KOPT-K1 (cell line): ENCODE results near the gene MARCHF4.

Source experiments
- H3K27ac ChIP-seq: fragments of 200-600 bp; sonication (generic); 2 replicates; pipeline ENCODE4 v1.5.1; 2016; ENCODE audit warnings: antibody characterized with exemption, mild to moderate bottlenecking, low read depth, low read length; ENCODE audit not compliant: poor library complexity, severe bottlenecking
- H3K36me3 ChIP-seq: fragments of 200-600 bp; sonication (generic); 2 replicates; pipeline ENCODE4 v1.5.1; 2017; ENCODE audit warnings: antibody characterized with exemption, mild to moderate bottlenecking, low read length, moderate library complexity; ENCODE audit not compliant: insufficient read depth
- H3K9me3 ChIP-seq: fragments of 200-600 bp; sonication (generic); 2 replicates; pipeline ENCODE4 v1.5.1; 2017; ENCODE audit warnings: antibody characterized with exemption, low read length, mild to moderate bottlenecking; ENCODE audit not compliant: insufficient read depth, poor library complexity, severe bottlenecking

The MARCHF4 gene, protein sequence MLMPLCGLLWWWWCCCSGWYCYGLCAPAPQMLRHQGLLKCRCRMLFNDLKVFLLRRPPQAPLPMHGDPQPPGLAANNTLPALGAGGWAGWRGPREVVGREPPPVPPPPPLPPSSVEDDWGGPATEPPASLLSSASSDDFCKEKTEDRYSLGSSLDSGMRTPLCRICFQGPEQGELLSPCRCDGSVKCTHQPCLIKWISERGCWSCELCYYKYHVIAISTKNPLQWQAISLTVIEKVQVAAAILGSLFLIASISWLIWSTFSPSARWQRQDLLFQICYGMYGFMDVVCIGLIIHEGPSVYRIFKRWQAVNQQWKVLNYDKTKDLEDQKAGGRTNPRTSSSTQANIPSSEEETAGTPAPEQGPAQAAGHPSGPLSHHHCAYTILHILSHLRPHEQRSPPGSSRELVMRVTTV

GRCh38 chr2:216371721-216372702 is at the start of gene MARCHF4:
MARCHF4 (minus strand) TSS chr2:216372483; CDS start chr2:216370260, 2,223 bp downstream.
- Histone ChIP-seq H3K9me3 (no peaks in the 10 kb centered on the region), H3K27ac (no peak within 1 kb of the TSS), H3K36me3 (no peaks in the 10 kb centered on the region)

DNA sequence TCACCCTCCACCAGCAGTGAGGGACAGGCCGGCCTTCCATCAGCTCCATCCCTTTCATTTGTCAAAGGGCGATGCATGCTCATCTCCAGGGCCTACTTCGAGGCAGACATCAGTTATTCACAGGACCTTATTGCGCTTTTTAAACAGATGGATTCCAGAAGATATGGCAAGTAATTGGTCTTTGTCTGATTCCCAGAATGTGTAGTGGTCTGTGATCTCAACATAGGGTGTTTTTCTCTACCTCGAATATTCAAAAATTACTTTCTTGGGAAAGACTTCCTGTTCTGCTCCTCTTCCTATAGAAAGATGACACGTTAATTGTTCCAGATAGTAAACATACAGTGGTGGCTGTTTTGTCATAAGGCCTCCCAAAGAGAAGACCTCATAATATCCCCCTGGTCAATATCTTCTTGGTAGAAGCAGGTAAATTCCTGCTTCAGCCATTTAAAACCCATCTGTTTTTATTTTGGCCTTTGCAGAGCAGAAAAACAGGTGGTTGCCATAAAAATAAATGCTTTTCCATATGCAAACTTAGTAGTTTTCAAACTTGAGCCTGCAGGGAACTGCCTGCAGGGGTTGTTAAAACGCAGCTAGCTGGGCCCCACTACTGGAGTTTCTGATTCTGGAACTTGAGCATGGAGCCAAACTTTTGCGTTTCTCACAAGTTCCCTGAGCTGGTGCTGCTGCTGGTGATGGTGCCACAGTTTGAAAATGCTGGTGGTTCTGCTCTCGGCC is 48.3 kb upstream of the MARCHF4 start:
- H3K27ac ChIP-seq: no peak overlapping the region
- H3K9me3 ChIP-seq: peaks cover 16% of the 10 kb centered on the region
- peaks cover 88% of the 10 kb centered on the region for H3K36me3 ChIP-seq

GRCh38 chr2:216418981-216419380 is 46.7 kb upstream of the MARCHF4 start:
- H3K36me3 ChIP-seq: peaks cover 82% of the 10 kb centered on the region
- H3K27ac ChIP-seq: no peak overlapping the region

DNA sequence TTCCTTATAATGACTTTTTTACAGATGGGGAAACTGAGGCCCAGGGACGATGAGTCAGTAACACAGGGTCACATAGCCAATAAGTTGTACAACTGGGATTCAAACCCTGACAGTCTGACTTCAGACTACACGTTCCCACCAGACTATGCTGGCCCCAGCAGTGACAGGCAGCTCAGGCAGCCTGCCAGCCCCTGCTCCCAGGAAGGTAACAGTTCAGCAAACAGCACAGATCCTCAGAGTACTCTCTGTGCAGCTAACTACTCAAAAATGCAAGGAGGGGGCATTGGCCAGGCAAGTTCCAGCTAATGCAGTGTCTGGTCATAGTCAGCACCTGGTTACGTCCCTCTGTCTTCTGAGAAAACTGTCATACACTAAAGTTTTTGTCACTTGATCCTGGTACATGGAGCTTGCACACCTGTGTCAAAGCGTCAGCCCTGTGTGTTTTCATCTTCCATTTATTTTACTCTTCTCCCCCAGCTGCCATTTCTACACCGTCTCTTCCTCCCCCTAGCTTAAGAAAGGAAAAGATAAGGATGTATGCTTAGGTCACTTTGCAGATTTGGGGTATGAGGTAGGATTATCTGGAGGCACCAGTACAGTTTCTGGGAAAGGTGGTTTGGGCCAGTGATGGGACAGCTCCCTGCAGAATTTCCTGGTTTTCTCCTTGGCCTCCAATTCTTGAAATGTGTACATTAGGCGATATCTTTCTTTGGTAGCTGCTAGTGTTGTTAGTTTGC is 44.5 kb upstream of the MARCHF4 start:
- Histone ChIP-seq H3K27ac (no peak overlapping the region), H3K9me3 (no peaks in the 10 kb centered on the region), H3K36me3 (peaks cover 60% of the 10 kb centered on the region)

More at GRCh38 chr2:216418981-216419380, 46.7 kb upstream of the MARCHF4 start:
- peaks cover under 1% of the 10 kb centered on the region for H3K9me3 ChIP-seq

DNA sequence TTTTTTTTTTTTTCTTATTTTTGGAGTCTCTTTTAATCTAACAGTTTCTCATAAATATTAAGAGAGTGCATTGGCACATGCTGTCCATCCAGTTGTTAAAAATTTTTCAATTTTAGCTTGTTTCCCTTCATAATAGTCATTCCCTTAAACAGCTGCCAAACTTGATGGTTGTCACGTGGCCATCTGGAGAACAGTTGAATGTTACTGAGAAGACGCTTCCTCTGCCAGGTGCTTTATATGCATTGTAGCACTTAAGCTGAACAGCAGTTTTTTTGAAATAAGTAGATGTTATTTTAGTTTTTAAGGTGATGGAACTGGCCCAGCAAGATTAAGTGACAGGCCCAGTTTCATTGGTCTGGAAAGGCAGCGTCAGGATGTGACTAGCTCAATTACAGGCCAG is 43.3 kb upstream of the MARCHF4 start:
- H3K36me3 ChIP-seq: peaks cover 48% of the 10 kb centered on the region
- H3K9me3 ChIP-seq: no peaks in the 10 kb centered on the region
- H3K27ac ChIP-seq: no peak overlapping the region

GRCh38 chr2:216414772-216415319 is 42.6 kb upstream of the MARCHF4 start:
- Histone ChIP-seq H3K9me3 (no peaks in the 10 kb centered on the region), H3K27ac (no peak overlapping the region), H3K36me3 (peaks cover 41% of the 10 kb centered on the region)

DNA sequence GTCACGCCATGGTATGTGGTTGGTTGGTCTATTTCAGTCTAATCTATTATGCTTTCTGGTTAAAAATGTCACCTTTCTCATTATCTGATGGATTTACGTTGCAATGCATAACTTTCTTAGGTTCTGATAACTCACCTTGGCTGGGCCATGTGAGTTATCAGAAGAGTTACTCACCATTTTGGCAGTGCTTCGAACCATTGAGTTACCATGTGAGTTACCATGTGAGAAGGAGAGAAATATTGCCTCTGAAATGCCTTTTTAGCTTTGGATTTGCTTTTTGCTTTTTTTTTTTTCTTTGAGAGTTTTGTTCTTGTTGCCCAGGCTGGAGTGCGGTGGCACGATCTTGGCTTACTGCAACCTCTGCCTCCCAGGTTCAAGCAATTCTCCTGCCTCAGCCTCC is 41.6 kb upstream of the MARCHF4 start:
- no peak overlapping the region for H3K27ac ChIP-seq
- no peaks in the 10 kb centered on the region for H3K9me3 ChIP-seq
- H3K36me3 ChIP-seq: peaks cover 36% of the 10 kb centered on the region

DNA sequence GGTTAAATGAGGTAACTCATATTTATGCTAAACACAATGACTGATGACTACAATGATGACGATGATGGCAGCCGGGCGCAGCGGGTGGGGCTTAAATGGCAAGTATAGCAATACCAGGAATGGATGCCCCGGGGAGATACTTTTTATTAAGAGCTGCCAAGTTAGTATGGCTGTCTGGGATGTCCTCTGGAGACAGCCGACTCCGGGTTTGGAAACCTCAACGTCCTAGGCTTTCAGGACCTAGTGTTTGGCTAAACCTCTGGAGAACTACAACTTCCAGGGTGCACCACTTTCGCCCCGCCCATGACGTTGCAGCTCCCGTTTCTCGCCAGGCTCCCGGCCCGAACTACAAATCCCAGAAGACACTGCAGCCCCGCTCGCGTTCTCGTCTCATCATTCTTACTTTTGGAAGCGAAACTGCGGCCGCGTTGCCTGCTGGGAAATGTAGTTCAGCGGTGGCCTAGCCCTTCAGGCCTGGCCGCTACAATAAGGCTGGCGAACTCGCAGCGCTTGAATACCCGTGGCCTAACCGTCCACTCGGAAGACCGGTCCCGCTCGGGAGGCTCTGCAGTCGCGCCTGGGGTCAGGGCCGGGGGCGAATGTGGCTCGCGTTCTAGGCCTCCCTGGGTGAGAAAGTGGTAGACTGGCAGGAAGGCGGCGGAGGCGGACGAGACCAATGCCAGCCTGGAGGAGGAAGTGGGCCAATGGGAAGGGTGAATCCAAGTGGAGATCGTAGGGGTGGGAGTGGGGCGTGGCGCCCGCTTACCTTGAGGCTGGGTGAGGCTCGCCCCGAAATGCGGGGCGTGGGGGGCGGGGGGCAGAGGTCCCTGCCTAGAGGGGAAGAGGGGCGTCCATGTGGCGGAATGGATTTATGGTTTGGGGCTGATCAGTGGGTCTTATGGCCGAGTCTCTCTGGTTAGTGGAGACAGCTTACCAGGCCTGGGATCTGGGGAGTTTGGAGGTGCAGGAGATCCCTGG is 40.0 kb upstream of the MARCHF4 start, which contains the start of gene SMARCAL1:
TSS of gene SMARCAL1 (plus strand) at position 463 of the 978 bp plus-strand sequence. CDS start 2,221 bp downstream, outside the sequence.
- Histone ChIP-seq H3K9me3 (no peaks in the 10 kb centered on the region), H3K36me3 (peaks cover 28% of the 10 kb centered on the region), H3K27ac (peak within 1 kb of the TSS; percentile 88)

DNA sequence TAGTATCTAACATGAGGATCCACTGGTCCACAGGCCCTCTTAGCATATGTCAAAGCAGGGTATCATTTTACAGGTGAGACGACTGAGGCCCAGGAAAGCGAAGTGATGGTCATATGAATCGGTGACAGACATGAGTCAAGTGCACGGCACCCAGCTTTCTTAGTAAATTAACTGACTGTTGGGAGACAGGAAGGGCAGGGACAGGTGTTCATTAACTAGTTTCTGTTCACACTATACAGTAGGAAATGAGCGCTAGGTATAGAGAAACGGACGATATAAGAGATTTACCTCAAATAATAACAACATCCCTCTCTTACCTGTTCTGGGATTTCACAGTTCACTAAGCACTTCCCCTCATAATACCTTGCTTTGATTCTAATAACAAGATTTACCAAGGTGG is 38.3 kb upstream of the MARCHF4 start:
- Histone ChIP-seq H3K27ac (no peak overlapping the region), H3K36me3 (peaks cover 10% of the 10 kb centered on the region; the same call in 1 of the 2 replicates), H3K9me3 (no peaks in the 10 kb centered on the region)

DNA sequence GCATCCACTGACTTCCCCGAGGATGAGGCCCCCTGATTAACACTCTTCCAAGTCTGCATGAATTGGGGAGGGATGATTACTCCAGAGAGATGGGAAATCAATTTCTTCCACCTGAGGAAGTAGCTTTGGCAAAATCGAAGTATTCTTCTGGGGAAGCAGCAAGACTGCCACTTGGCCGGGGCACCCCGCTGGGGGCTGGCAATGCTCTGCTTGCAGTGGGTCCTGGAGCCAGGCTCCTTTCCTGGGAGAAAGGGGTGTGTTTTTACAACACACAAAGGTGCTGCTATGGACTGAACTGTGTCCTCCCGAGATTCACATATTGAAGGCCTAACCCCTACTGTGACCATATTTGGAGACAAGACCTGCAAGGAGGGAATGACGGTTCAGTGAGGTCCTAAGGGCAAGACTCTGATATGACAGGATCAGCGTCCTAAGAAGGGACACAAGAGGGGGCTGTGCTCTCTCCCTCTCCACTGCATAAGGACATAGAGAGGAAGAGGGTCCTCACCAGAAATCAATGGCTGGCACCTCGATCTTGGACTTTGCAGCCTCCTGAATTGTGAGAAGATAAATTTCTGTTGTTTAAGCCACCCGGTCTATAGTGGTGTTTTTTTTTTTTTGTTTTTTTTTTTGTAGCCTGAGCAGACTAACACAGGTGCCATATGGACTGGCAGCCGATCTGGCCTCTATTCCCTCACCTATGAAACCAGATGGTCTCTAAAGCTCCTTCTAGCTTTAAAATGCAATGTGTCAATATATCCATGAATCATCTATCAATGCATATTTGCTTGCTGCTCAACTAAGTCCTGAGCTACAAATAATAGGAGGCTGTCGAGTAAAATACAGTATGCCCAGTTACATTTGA is 36.4 kb upstream of the MARCHF4 start:
- Histone ChIP-seq H3K9me3 (no peaks in the 10 kb centered on the region), H3K27ac (no peak overlapping the region), H3K36me3 (no peaks in the 10 kb centered on the region)

- no peaks in the 10 kb centered on the region for H3K9me3 ChIP-seq
- H3K36me3 ChIP-seq: no peaks in the 10 kb centered on the region
Observed at GRCh38 chr2:216406826-216407225, 34.5 kb upstream of the MARCHF4 start.

DNA sequence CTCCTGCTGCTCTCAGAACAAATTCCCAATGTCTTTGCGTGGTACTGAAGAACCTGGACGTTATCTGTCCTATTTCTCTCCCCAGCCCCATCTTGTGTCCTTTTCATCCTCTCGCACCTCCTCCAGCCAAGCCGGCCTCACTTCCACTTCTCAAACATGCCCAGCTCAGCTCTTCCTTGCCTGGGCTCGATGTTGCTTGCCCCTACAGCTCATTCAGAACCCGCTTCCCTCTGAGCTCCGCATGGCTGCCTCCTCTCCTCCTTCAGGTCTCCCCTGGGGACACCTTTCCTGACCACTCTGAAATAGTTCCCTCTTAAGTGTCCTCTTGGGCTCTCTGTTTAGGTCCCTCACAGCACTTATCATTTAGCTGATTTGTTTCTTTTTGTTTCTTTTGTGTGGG is 33.3 kb upstream of the MARCHF4 start:
- H3K9me3 ChIP-seq: no peaks in the 10 kb centered on the region
- H3K27ac ChIP-seq: no peak overlapping the region
- no peaks in the 10 kb centered on the region for H3K36me3 ChIP-seq

More at GRCh38 chr2:216406826-216407225, 34.5 kb upstream of the MARCHF4 start:
- no peak overlapping the region for H3K27ac ChIP-seq
